ENCODE data around the gene NTM.

- TF ChIP-seq CTCF (IDR thresholded peaks at IDR 0.05) = no peak
- TF ChIP-seq POLR2A (IDR thresholded peaks at IDR 0.05) = no peak
Observed at GRCh38 chr11:131759140-131759539, 388.7 kb downstream of the NTM start.

Measured in Peyer's patch (tissue), 4 donors.